ENCODE data around the gene MVB12B.
A peak's percentile ranks its signal among the peaks of the same experiment; 100 is the strongest.

The MVB12B gene

DNA sequence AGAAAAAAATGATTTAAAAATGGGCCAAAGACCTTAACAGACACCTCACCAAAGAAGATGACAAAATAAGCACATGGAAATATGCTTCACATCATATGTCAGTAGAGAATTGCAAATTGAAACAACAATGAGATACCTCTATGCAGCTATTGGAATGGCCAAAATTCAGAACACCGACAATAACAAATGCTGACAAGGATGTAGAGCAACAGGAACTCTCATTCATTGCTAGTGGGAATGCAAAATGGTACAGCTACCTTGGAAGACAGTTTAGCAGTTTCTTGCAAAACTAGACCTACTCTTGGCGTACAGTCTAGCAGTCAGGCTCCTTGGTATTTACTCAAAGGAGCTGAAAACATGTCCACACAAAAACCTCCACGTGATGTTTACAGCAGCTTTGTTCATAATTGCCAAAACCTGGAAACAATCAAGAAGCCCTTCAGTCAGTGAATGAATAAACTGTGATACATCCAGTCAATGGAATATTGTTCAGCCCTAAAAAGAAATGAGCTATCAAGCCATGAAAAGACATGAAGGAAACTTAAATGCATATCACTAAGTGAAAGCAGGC lies 10.5 kb upstream of the MVB12B start:
- TF ChIP-seq, protein P1, sequence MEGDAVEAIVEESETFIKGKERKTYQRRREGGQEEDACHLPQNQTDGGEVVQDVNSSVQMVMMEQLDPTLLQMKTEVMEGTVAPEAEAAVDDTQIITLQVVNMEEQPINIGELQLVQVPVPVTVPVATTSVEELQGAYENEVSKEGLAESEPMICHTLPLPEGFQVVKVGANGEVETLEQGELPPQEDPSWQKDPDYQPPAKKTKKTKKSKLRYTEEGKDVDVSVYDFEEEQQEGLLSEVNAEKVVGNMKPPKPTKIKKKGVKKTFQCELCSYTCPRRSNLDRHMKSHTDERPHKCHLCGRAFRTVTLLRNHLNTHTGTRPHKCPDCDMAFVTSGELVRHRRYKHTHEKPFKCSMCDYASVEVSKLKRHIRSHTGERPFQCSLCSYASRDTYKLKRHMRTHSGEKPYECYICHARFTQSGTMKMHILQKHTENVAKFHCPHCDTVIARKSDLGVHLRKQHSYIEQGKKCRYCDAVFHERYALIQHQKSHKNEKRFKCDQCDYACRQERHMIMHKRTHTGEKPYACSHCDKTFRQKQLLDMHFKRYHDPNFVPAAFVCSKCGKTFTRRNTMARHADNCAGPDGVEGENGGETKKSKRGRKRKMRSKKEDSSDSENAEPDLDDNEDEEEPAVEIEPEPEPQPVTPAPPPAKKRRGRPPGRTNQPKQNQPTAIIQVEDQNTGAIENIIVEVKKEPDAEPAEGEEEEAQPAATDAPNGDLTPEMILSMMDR (IDR thresholded peaks at IDR 0.05; ENCODE audit: insufficient read depth, low read length) = no peak
- TF ChIP-seq POLR2AphosphoS5 (IDR thresholded peaks at IDR 0.05; ENCODE audit: low read depth) (no peak), GABPA (IDR thresholded peaks at IDR 0.05; ENCODE audit: low read depth) (no peak), SPI1 (IDR thresholded peaks at IDR 0.05; ENCODE audit: borderline replicate concordance, low read depth) (no peak)
- TF ChIP-seq, protein P2, sequence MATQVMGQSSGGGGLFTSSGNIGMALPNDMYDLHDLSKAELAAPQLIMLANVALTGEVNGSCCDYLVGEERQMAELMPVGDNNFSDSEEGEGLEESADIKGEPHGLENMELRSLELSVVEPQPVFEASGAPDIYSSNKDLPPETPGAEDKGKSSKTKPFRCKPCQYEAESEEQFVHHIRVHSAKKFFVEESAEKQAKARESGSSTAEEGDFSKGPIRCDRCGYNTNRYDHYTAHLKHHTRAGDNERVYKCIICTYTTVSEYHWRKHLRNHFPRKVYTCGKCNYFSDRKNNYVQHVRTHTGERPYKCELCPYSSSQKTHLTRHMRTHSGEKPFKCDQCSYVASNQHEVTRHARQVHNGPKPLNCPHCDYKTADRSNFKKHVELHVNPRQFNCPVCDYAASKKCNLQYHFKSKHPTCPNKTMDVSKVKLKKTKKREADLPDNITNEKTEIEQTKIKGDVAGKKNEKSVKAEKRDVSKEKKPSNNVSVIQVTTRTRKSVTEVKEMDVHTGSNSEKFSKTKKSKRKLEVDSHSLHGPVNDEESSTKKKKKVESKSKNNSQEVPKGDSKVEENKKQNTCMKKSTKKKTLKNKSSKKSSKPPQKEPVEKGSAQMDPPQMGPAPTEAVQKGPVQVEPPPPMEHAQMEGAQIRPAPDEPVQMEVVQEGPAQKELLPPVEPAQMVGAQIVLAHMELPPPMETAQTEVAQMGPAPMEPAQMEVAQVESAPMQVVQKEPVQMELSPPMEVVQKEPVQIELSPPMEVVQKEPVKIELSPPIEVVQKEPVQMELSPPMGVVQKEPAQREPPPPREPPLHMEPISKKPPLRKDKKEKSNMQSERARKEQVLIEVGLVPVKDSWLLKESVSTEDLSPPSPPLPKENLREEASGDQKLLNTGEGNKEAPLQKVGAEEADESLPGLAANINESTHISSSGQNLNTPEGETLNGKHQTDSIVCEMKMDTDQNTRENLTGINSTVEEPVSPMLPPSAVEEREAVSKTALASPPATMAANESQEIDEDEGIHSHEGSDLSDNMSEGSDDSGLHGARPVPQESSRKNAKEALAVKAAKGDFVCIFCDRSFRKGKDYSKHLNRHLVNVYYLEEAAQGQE (IDR thresholded peaks at IDR 0.05; ENCODE audit: insufficient replicate concordance, low read depth) = no peak
- DNase-seq (ENCODE audit: low read depth in 1 of 2, low spot score in 1 of 2) = no peak
- H3K27me3 ChIP-seq (ENCODE audit: insufficient read depth, poor library complexity, severe bottlenecking) = no peaks in the 10 kb centered on the region
- no peak overlapping the region for H3K27ac ChIP-seq (replicated peaks)
- H3K4me3 ChIP-seq (replicated peaks; ENCODE audit: insufficient read depth, low read length) = no peak overlapping the region

DNA sequence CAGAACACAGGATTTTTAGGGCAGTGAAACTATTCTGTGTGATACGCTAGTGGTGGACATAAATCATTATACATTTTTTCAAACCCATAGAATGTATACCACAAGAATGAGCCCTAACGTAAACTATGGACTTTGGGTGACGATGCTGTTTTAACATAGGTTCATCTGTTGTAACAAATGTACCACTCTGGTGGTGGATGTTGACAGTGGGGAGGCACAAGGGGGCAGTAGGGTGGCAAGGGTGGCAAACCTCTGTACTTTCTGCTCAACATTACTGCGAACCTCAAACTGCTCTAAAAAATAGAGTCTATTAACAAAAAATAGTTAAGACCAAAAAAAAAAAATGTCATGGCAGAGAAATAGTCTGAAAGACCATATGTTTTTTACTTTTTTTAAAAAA lies 9.1 kb upstream of the MVB12B start:
- TF ChIP-seq SPI1 (IDR thresholded peaks at IDR 0.05; ENCODE audit: borderline replicate concordance, low read depth) (no peak), GABPA (IDR thresholded peaks at IDR 0.05; ENCODE audit: low read depth) (no peak)
- TF ChIP-seq, protein P1 (IDR thresholded peaks at IDR 0.05; ENCODE audit: insufficient read depth, low read length) = no peak
- H3K27me3 ChIP-seq (ENCODE audit: insufficient read depth, poor library complexity, severe bottlenecking) = no peaks in the 10 kb centered on the region
- H3K4me3 ChIP-seq (replicated peaks; ENCODE audit: insufficient read depth, low read length) = no peak overlapping the region
- DNase-seq (ENCODE audit: low read depth in 1 of 2, low spot score in 1 of 2) = peak in 1 of 2 experiments; percentile 18
- H3K27ac ChIP-seq (replicated peaks) = no peak overlapping the region

DNA sequence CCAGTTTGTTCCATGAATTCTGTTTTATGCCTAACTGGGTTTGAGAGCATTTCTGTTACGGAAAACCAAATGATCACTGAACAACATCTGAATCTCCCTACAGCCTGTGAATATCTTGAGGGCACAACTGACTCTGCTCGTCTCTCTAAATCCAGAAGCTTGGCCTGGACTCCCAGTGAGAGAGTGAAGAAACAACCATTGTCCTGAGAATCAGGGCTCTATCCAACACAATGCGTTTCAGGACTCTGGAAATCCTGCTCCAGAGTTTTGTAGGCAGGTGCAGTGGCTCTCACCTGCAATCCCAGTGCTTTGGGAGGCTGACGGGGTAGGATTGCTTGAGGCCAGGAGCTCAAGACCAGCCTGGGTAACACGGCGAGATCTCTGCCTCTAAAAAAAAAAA lies 7.8 kb upstream of the MVB12B start:
- TF ChIP-seq GABPA (IDR thresholded peaks at IDR 0.05; ENCODE audit: low read depth) = no peak
- TF ChIP-seq POLR2AphosphoS5 (IDR thresholded peaks at IDR 0.05; ENCODE audit: low read depth) = no peak
- no peak for TF ChIP-seq SPI1 (IDR thresholded peaks at IDR 0.05; ENCODE audit: borderline replicate concordance, low read depth)
- TF ChIP-seq, protein P1 (IDR thresholded peaks at IDR 0.05; ENCODE audit: insufficient read depth, low read length) = no peak
- TF ChIP-seq, protein P2 (IDR thresholded peaks at IDR 0.05; ENCODE audit: insufficient replicate concordance, low read depth) = no peak
- no peak overlapping the region for H3K27ac ChIP-seq (replicated peaks)
- no peak overlapping the region for H3K4me3 ChIP-seq (replicated peaks; ENCODE audit: insufficient read depth, low read length)
- H3K27me3 ChIP-seq (ENCODE audit: insufficient read depth, poor library complexity, severe bottlenecking) = no peaks in the 10 kb centered on the region
- no peak for DNase-seq (ENCODE audit: low read depth in 1 of 2, low spot score in 1 of 2)

DNA sequence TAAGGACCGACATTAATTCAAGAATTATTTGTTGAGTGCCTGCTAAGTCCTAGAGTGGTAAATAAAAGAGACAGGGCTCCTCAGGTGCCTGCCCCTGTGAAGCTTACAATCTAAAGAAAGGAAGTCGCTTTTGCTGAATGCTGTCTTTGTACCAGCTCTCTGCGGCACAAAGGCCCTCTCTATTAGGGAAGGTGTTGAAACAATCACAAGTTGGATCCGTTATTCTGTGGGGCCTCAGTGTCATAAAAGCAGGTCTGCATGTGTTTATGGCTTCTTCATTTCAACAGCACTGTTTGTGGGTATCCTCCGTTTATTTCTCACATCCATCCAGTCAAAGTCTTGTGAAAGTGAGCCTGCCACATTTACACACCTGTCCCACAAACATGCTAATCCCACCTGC lies 7.0 kb upstream of the MVB12B start:
- no peaks in the 10 kb centered on the region for H3K27me3 ChIP-seq (ENCODE audit: insufficient read depth, poor library complexity, severe bottlenecking)
- peak overlapping the region; percentile 31; the same call in 1 of the 2 replicates for H3K27ac ChIP-seq (replicated peaks)
- DNase-seq (ENCODE audit: low read depth in 1 of 2, low spot score in 1 of 2) = peak in 1 of 2 experiments; percentile 14
- H3K4me3 ChIP-seq (replicated peaks; ENCODE audit: insufficient read depth, low read length) = no peak overlapping the region
- no peak for TF ChIP-seq POLR2AphosphoS5 (IDR thresholded peaks at IDR 0.05; ENCODE audit: low read depth)
- no peak for TF ChIP-seq SPI1 (IDR thresholded peaks at IDR 0.05; ENCODE audit: borderline replicate concordance, low read depth)
- TF ChIP-seq GABPA (IDR thresholded peaks at IDR 0.05; ENCODE audit: low read depth) = no peak
- TF ChIP-seq, protein P2 (IDR thresholded peaks at IDR 0.05; ENCODE audit: insufficient replicate concordance, low read depth) = no peak
- TF ChIP-seq, protein P1 (IDR thresholded peaks at IDR 0.05; ENCODE audit: insufficient read depth, low read length) = no peak
